AG04449 (cell line): ENCODE measurements around the gene PDK1.

Experiments
- CTCF ChIA-PET: fragments of 350-600 bp; formaldehyde crosslinking; extraction: SDS; loops from one replicate; lab custom pipeline; 2021; ENCODE audit warnings: antibody characterized with exemption; lab: Yijun Ruan, JAX
- POLR2A ChIA-PET: fragments of 400-600, 350-600 bp; formaldehyde crosslinking; extraction: SDS; loops from one replicate; lab custom pipeline; 2020; ENCODE audit warnings: antibody characterized with exemption, inconsistent platforms; lab: Yijun Ruan, JAX
- DNase-seq: peaks from one replicate; pipeline ENCODE4 v3.0.0-alpha.2; 2010; ENCODE audit warnings: low read depth, low spot score
- H3K4me3 ChIP-seq: 2 replicates; pipeline ENCODE4 v1.5.1; 2011; ENCODE audit warnings: low read depth, mild to moderate bottlenecking, control low read depth, low read length
- CTCF ChIP-seq: IDR thresholded peaks from one replicate; pipeline ENCODE4 v1.5.1; 2011; ENCODE audit warnings: mild to moderate bottlenecking, moderate library complexity, low read length, control low read depth, inconsistent platforms; ENCODE audit not compliant: insufficient read depth; ENCODE audit errors: missing control alignments

Gene PDK1

GRCh38 chr2:172556284-172557033, 569 bp downstream of the PDK1 start:
- DNase-seq, result no peak
- POLR2A ChIA-PET, result interaction anchor here (1.1 kb wide), 1 partner anchor 137 kb away, joined by 3 read pairs; no protein-coding TSS in a partner anchor
- CTCF ChIA-PET, result no interaction called here
- TF ChIP-seq CTCF, result no peak
- peak overlapping the region; percentile 92 for H3K4me3 ChIP-seq

GRCh38 chr2:172558372-172558771, 2.5 kb downstream of the PDK1 start:
- TF ChIP-seq CTCF, result no peak
- H3K4me3 ChIP-seq, result peak overlapping the region; percentile 92
- CTCF ChIA-PET, result interaction anchor here (1.3 kb wide), 1 partner anchor 35 kb away, joined by 6 read pairs; no protein-coding TSS in a partner anchor
- DNase-seq, result no peak
- POLR2A ChIA-PET, result no interaction called here

GRCh38 chr2:172560721-172561120, 4.8 kb downstream of the PDK1 start:
- POLR2A ChIA-PET, result no interaction called here
- no peak overlapping the region for H3K4me3 ChIP-seq
- no peak for DNase-seq
- CTCF ChIA-PET, result interaction anchor here (0.9 kb wide), 2 partner anchors 32 to 34 kb away, joined by 3 to 6 read pairs; no protein-coding TSS in a partner anchor
- no peak for TF ChIP-seq CTCF

- no peak overlapping the region for H3K4me3 ChIP-seq
- no peak for DNase-seq
- ChIA-PET POLR2A (no interaction called here), CTCF (interaction anchor here (0.9 kb wide), 2 partner anchors 32 to 33 kb away, joined by 3 to 6 read pairs; no protein-coding TSS in a partner anchor)
- no peak for TF ChIP-seq CTCF
Measured at GRCh38 chr2:172561270-172561669, 5.4 kb downstream of the PDK1 start.

GRCh38 chr2:172562298-172562697, 6.4 kb downstream of the PDK1 start:
- no peak for TF ChIP-seq CTCF
- ChIA-PET POLR2A (no interaction called here), CTCF (interaction anchor here (0.9 to 1.0 kb wide), 3 partner anchors 15 to 30 kb away, joined by 3 read pairs; no protein-coding TSS in a partner anchor)
- H3K4me3 ChIP-seq, result no peak overlapping the region
- no peak for DNase-seq

GRCh38 chr2:172564376-172564775, 8.5 kb downstream of the PDK1 start:
- TF ChIP-seq CTCF, result no peak
- no peak overlapping the region for H3K4me3 ChIP-seq
- CTCF ChIA-PET, result interaction anchor here (1.1 kb wide), 1 partner anchor 368 kb away, joined by 3 read pairs; no protein-coding TSS in a partner anchor
- DNase-seq, result no peak
- POLR2A ChIA-PET, result no interaction called here
